NCI-H146 (cell line): Measurements from ENCODE around the gene HSDL1.

Experiments
- DNase-seq: peaks from one replicate; lab custom pipeline; 2025; lab: John Stamatoyannopoulos, UW

HSDL1 gene

GRCh38 chr16:84176192-84177053 lies 31.4 kb upstream of the HSDL1 start:
- DNase-seq, result no peak

DNA sequence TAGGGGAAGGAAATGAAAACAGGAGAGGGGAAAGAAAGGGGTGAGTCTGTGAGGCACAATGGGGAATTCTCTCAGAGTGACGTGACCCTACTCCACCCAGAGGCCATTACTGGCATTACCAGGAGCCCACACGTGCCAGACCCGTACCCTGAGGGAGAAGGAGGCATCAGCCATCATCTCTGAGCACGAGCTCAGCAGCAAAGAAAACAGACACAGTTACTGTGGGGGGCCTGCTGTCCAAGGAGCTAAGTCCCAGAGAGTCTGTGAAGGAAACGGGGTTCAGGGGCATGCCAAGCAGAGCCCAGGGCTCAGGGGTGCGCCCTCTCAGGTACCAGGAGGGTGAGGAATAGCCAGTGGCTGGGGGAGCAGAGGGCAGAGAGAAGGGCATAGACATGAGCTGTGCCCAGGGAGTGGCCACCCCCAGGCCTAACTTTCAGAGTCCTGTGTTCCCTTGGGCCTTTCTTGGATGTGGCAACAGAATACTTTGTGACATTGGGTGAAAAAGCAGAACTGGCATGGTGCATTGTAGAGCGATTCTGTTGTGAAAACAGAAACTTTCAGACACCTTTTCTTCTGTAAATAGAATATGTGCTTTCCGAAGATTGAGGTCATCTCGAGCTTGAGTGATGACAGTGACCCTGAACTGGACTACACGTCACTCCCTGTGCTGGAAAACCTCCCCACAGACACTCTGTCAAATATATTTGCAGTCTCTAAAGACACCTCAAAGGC lies 30.5 kb upstream of the HSDL1 start:
- peak; percentile 43 for DNase-seq

GRCh38 chr16:84174396-84174795 lies 29.4 kb upstream of the HSDL1 start:
- no peak for DNase-seq

DNA sequence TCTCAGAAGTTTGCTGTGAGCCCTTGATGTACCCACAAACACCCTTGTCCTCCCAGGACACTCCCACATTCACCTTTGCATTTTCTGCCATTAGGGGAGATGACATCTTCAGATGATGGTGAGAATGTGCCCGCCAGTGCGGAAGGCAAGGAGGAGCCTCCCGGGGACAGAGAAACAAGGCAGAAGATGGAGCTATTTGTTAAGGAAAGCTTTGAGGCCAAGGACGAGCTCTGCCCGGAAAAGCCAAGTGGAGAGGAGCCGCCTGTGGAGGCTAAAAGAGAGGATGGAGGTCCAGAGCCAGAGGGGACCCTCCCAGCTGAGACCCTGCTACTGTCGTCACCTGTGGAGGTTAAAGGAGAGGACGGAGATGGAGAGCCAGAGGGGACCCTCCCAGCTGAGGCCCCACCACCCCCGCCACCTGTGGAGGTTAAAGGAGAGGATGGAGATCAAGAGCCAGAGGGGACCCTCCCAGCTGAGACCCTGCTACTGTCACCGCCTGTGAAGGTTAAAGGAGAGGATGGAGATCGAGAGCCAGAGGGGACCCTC lies 24.9 kb upstream of the HSDL1 start:
- no peak for DNase-seq

DNA sequence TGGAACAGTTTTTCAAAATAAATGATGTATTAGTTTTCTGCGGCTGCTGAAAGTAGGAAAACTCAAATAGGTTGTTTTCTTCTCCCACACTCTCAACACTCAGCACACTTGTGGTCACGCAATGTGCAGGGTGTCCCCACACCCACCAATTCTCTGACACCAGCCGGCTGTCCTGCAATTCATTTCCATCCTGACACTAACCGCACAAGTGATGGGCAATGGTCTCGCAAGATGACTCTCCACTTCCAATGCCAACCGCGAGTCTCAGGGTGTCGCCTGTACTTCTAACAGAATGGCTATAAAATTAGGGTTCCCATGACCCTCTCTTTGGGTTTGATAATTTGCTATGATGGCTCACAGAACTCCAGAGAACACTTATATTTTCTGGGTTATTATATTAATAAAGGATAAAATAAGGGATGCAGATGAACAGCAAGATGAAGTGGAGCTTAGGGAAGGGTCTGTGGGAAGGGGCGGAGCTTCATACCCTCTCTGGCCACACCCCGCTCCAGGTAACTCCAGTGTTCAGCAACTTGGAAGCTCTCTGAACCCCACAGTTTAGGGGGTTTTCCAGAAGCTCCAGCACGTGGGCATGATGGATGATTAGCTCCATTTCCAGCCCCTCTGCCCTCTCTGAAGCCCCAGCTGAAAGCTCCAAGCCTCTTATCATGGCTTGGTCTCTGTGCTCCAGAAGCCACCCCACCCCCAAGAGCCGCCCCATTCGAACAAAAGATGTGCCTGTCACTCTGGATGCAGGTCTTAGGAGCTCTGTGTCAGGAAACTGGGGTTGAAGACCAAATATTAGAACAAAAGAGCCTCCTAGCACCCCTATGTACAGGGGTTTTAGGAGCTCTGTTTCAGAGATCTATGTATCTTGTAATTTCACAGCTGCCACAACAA lies 22.1 kb upstream of the HSDL1 start:
- no peak for DNase-seq

GRCh38 chr16:84165746-84166145 lies 20.8 kb upstream of the HSDL1 start:
- no peak for DNase-seq

- no peak for DNase-seq
Observed at GRCh38 chr16:84161801-84162200, 16.8 kb upstream of the HSDL1 start.

- DNase-seq, result no peak
Observed at GRCh38 chr16:84161037-84161436, 16.1 kb upstream of the HSDL1 start.

GRCh38 chr16:84159800-84160199 lies 14.8 kb upstream of the HSDL1 start:
- no peak for DNase-seq

- DNase-seq, result peak; percentile 17
Observed at GRCh38 chr16:84159007-84159406, 14.0 kb upstream of the HSDL1 start.

DNA sequence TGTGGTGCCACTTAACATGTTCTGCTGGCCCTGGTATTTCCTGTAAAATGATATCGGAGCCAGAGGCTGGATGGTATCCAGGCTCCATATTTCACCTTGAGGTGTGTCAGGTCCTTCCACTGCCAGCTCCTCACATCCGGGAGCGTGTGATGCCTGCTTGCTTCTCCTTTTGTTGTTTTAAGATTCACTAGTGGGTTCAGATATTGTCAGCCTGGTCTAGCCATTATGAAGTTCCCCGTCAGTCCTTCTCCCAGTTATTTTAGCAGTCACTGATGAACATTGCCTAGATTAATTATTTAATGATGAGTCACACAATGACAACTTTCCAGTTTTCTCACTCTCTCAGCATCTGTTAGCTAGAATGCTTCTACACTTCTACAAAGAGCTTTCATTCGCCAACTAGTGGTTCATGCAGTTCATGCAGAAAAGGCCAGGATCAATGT lies 11.4 kb upstream of the HSDL1 start:
- DNase-seq, result no peak

GRCh38 chr16:84155771-84156170 lies 10.8 kb upstream of the HSDL1 start:
- DNase-seq, result no peak

- no peak for DNase-seq
Observed at GRCh38 chr16:84155226-84155625, 10.2 kb upstream of the HSDL1 start.

DNA sequence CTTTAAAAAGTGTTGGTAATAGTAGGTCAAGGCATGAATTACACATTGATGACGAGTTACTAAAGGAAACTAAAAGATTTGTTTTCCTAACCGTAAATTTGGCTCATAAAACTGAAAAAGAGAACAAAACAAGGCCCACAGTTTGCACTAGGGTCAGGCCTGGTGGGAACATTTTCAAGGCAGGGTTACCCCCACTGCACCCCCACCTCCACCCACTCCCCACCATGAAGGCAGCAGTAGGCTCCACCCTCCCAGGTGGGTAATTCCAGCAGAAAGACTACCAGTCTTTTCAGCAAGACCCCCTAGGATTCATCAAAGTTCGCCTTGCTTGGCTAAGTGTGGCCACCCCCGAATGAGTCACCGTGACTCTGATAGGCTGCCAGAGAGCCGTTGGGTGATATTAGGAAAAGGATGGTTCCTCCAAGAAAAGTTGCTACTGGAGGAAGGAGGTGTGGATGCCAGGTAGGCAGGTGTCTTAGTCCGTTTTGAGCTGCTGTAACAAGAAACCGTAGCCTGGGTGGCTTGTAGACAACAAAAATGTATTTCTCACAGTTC lies 8.8 kb upstream of the HSDL1 start:
- no peak for DNase-seq

DNA sequence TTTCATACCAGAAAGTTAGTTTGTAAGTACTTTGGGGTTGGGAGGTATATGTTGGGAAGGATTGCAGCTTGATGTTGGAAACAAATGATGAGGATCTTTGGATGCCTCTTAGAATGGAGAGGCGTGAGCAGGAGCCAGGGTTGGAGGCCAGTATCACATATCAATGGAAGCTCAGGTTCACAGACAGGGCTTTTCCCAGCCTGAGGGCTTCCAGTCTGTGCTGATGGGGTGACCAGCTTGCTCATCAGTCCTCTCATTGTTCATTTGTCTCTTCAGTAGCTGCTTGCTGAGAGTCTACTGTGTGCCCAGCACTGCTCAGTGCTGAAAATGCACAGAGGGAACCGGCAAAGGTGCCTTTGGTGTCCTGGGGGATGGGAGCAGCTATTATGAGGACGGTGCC lies 5.9 kb upstream of the HSDL1 start:
- no peak for DNase-seq

GRCh38 chr16:84144209-84144858 lies 643 bp downstream of the HSDL1 start:
- no peak for DNase-seq

DNA sequence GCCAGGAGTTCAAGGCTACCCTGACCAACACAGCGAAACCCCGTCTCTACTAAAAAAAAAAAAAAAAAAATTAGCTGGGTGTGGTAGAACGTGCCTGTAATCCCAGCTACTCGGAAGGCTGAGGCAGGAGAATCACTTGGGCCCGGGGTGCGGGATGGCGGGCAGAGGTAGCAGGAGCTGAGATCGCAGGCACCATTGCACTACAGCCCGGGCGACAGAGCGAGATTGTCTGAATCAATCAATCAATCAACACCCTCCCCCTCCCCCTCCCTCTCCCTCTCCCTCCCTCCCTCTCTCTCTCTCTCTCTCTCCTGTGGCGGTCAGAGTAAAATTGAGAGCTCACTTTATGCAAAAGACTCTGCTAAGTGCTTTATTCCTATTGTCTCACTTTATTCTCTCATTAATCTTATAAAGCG lies 1.2 kb downstream of the HSDL1 start:
- no peak for DNase-seq

DNA sequence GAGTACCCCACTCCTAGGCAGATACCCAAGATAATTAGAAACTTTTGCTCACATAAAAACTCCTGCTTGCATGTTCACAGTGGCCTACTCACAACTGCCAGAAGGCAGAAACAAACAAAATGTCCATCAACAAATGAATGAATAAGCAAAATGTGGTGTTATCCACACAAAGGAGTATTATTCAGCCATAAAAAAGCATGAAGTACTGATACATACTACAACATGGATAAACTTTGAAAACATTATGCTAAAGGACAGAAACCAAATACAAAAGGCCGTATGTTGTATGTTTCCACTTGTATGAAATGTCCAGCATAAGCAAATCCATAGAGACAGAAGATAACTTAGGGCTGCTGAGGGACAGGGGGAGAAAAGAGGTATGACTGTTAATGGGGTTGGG lies 1.9 kb downstream of the HSDL1 start:
- no peak for DNase-seq

DNA sequence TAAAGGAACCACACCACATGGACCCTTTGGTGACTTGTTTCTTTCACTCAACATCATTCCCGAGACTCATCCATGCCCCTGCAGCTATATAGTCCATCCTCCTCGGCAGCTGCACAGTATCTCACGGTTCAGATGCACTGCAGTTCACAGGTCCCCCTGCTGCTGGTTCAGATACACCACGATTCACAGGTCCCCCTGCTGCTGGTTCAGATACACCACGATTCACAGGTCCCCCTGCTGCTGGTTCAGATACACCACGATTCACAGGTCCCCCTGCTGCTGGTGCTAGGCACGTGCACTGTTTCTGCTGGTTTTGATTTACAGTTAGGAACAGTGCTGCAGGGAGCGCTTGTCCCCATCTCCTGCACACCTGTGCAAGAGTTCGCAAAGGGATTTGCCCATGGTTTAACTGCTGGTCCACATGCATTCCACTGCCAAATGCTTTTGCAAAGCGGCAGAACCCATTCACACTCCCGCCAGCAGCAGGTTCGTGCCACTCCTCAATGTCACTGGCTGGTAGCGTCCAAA lies 3.8 kb downstream of the HSDL1 start:
- DNase-seq, result no peak

GRCh38 chr16:84139628-84140258 lies 5.2 kb downstream of the HSDL1 start:
- DNase-seq, result no peak
